G401.6 (cell line): ENCODE data around the gene TBC1D4.
"Not testable (repeated sequence)": the region's sequence is repeated elsewhere in the genome, so short reads cannot be mapped to it uniquely, and the experiment has no call there.

Source experiments
- FAIRE-seq: peaks from 2 replicates; lab custom pipeline; 2012; peaks lifted over from hg19 to GRCh38; lab: Jason Lieb, UNC

TBC1D4 gene

GRCh38 chr13:75353781-75354193 lies 128.2 kb downstream of the TBC1D4 start:
- FAIRE-seq, result no peak

DNA sequence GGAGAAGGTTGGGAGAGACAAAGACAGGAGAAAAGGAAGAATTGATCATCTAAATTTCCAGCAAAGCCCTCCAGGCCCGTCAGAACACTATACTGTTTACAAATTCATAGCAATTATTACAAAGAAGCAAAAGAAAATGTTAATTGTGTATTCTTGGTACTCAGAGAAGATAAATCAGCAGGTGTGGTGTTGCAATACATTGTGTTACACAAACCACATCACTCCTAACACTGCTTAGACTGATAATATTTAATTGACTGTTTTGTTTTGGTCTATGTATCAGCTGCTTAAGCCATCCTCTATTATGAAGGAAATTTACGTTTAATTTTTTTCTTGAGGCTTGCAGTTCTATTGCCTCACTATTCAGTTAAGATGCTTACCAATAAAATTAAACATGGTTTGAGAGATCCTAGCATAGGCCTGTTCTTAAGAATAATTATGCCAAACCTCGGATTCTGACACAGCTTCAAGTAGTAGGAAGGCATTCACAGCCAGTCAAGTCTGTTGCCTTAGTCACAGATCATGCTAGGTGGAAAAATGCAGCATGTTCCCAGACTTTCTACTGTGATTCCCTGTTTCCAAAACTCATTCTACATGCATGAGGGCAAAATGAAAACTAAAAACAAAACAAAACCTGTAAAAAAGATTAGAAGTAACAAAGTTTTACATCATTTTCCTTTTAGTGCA lies 129.2 kb downstream of the TBC1D4 start:
- no peak for FAIRE-seq

GRCh38 chr13:75351538-75351937 lies 130.4 kb downstream of the TBC1D4 start:
- not testable (repeated sequence) for FAIRE-seq

GRCh38 chr13:75347925-75348324 lies 134.0 kb downstream of the TBC1D4 start:
- no peak for FAIRE-seq

GRCh38 chr13:75347457-75347856 lies 134.5 kb downstream of the TBC1D4 start:
- no peak for FAIRE-seq

DNA sequence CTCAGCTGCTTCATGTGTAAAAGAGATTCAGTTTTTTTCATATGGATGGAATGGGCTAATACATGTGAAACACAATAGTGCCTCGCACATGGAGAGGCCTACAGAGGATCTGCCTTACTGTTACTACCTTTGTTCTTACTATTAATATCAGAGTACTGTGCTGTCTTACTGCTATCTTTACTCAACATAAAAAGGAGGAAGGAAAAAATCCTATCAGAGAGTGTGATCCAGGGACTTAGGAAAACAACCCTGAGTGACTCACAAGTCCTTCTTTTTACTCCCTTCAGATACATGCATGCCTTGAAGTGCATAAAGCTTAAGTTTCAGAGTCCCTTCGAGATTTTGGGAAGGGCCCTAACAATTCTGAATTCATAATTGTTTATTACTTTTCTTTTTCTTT lies 136.8 kb downstream of the TBC1D4 start:
- no peak for FAIRE-seq

DNA sequence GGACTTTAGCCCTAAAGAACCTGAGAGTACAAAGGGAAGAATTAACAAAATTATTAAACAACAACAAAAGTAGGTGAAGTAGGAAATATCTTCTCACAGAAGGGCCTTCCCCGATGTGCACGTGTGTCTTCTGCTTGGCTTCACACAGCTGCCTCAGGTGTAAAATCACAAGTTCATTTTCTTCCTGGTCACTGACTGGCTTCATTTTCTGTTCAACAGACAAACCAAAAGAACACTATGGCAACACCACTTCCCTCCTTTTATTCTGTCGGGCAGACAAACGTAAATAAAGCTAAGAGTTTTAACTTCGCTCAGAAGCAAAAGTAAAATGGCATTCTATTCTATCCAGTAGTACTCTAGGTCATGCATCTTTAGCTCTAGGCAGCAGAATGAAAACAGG lies 140.9 kb downstream of the TBC1D4 start:
- no peak for FAIRE-seq

- FAIRE-seq, result no peak
Measured at GRCh38 chr13:75339635-75340374, 142.2 kb downstream of the TBC1D4 start.

DNA sequence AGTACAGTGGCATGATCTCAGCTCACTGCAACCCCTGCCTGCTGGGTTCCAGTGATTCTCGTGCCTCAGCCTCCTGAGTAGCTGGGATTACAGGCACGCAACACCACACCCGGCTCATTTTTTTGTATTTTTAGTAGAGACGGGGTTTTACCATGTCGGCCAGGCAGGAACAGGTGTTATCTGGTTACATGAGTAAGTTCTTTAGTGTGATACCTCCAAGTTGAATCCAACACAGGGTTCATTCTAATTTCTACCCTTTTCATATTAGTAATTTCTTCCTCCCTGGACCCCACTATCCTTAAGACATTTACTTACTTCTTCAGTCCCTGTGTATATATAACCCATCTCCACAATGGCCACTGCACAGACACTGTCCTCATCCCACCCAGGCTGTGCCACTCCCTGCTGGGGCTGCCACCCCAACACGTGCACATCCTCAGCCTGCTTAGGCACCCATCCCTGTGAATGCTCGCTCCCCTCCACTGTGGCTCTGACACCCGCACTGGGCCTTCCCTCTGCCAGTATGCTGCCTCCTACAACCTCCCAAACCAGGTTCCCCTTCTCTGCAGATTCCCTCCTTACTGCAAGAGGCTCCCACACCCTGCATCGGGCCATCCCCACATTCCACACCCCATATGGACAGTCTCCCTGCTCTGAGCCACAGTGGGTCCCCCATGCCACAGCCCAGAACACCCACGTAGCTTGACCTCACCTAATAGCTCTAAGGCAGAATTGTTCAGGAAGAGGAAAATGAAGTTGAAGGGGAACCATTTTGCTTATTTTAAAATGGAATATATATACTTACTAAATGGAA lies 147.1 kb downstream of the TBC1D4 start:
- no peak for FAIRE-seq

DNA sequence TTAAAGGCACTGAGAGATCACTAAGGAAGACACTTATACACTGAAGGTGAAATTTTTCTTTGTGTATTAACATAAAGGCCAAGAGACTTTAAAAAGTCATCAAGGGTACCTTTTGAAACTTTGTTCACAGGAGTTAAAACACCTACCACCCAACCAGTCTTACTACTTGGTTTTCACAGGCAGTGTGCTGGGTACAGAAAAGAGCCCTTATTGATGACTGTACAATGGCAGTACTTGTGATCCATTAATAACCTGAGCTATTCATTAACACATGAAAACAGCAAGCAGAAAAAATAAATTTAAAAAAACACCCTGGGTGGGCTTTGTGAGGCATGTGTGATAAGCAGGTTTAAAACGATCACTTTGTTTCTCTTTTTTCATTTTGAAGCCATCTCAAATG lies 148.9 kb downstream of the TBC1D4 start:
- FAIRE-seq, result no peak

GRCh38 chr13:75331792-75332349 lies 150.1 kb downstream of the TBC1D4 start:
- no peak for FAIRE-seq

GRCh38 chr13:75330770-75331169 lies 151.2 kb downstream of the TBC1D4 start:
- no peak for FAIRE-seq

- no peak for FAIRE-seq
Measured at GRCh38 chr13:75329723-75330122, 152.2 kb downstream of the TBC1D4 start.

- FAIRE-seq, result no peak
Measured at GRCh38 chr13:75329097-75329496, 152.9 kb downstream of the TBC1D4 start.

DNA sequence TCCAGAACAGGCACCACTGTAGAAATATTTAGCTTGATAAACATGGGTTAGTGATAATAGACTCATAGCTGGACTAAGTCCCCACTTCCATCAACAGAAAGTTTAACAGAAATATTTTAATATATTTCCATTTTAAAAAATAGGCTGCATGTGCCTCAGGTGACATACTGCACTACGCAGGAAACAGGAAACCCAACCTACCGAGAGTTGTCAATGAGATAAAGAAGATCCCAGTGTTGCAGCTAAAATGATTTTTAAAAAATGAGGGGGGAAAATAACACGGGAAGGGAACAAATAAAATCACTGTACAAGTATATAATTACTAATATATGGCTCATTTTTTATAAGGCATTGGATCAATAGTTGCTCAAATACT lies 154.8 kb downstream of the TBC1D4 start:
- FAIRE-seq, result no peak

DNA sequence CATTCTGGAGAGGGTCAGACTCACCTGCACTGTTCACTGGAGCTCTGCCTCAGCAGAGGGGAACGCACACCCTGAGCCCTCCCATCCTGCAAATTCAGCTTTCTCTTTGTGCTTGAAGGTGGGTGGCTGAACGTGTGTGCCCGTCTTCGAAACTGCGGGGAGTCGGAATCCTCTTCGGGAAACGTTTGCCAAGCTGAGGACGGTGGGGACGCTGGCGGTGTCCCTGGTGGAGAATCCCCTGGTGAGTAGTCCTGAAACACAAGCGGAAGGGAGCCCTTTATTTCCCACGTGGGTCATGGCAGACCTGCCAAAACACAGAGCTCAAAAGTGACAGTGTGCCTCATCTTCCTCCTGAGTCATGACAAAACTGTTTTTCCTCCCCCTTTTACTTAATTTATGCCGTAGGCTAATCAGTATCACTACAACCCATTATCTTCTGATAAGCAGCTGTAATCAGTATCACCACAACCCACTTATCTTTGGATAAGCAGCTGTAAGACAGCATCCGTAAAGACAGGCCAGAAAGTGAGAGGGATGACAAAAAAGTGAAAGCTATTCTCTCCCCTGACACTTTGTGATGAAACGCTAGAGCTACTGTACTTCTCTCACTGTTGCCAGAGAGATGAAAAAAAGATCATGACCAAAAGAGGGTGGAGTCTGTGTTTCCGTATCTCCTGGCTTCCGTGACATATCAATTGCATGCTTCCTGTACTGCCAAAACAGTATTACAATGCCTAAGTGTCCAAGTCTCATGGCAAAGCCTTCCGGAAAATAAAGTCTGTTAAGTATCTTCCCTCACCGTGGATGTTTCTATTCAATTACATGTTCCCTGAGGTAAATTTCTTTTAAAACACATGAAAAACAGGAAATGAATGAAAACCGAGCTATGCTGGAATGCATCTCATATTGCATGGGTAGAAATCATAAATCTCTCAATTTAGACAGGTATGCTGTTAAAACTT lies 155.5 kb downstream of the TBC1D4 start:
- FAIRE-seq, result no peak

DNA sequence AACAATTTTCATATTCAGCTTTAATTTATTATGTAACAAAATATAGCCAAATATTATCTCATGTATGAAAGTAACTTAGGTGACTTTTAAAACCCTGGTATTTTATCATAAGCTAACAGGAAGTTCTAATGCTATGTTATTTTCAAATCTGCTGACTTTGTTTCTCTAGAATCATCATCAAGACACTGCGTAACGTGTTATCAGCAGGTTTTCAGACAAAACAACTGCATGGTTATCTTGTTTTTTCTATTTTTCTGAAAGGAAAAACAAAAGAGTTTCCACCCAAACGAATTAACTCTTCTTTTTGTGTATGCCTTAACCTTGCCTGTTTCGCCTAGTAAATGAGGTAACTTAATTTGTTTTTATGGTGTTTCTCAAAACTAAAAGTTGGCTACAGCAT lies 156.3 kb downstream of the TBC1D4 start:
- FAIRE-seq, result no peak

GRCh38 chr13:75324413-75324940 lies 157.5 kb downstream of the TBC1D4 start:
- no peak for FAIRE-seq

GRCh38 chr13:75321084-75321483 lies 160.9 kb downstream of the TBC1D4 start:
- no peak for FAIRE-seq

- no peak for FAIRE-seq
Measured at GRCh38 chr13:75319254-75319653, 162.7 kb downstream of the TBC1D4 start.

DNA sequence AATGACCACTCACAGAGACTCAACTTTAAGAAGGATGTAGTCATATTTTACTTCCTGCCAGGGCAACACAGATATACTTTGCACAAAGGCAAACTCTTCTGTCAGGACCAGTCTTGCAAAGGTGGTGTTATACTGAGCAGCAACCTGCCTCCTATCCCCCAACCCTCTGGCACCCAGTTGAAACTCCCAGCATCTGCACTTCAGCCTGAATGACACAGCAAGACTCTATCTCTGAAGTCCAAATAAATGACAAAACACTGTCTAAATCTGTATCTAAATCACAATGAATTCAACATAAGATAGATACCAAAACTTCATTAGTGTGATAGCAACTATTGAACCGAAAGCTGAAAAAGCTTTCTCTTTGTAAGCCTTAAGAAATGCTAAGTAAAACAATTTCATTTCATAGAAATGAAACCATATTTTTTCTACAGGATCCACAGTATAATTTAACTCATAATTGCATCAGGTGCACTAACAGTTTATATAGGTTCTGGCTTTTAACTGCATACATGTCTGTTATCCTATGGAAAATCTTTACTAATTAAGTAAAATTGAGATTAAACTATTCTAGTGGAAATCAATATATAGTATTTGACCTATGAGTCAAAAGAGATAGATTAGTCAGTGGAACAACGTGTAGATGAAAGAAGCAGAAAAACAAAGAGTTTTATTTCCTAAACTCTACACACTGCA lies 163.7 kb downstream of the TBC1D4 start:
- FAIRE-seq, result no peak
